ENCODE results near the gene PBX3.

DNA sequence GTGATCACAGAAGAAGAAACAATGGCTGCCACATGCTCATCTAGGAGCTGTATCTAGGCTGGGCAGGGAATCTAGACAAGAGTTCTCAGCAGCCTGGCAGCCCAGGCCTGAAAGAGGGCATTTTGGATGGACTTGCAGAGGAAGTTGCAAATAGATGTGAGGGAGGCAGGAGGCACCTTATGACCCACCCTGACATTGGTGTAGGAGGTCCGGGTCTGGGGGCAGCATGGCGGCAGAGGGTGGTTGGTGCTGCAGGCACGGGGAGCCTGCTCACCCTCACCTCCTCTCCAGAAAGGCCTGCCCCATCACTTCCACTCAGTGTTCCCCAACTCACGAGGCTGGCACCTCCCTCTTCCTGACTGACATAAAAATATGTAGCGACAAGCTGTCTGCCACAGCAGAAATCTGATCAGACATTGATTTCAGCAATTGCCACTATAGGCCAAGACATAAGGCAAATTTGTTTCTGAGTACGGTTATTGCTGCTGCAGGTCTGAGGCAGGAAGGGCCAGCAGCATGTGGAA, 217.6 kb downstream of the PBX3 start:
- no peak for TF ChIP-seq POLR2A (IDR thresholded peaks at IDR 0.05)
- TF ChIP-seq, protein P1, sequence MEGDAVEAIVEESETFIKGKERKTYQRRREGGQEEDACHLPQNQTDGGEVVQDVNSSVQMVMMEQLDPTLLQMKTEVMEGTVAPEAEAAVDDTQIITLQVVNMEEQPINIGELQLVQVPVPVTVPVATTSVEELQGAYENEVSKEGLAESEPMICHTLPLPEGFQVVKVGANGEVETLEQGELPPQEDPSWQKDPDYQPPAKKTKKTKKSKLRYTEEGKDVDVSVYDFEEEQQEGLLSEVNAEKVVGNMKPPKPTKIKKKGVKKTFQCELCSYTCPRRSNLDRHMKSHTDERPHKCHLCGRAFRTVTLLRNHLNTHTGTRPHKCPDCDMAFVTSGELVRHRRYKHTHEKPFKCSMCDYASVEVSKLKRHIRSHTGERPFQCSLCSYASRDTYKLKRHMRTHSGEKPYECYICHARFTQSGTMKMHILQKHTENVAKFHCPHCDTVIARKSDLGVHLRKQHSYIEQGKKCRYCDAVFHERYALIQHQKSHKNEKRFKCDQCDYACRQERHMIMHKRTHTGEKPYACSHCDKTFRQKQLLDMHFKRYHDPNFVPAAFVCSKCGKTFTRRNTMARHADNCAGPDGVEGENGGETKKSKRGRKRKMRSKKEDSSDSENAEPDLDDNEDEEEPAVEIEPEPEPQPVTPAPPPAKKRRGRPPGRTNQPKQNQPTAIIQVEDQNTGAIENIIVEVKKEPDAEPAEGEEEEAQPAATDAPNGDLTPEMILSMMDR (IDR thresholded peaks at IDR 0.05 in 8 of 11, conservative IDR thresholded peaks at IDR 0.05 in 3 of 11): no peak
